ENCODE measurements around the gene LRIG1. TPM values are rescaled to one million over a fixed set of nuclear protein-coding genes. Genes with fewer than 3 reads are reported as not detected.

Gene LRIG1
- total RNA-seq, 2 donors from 2014 or later = 119 to 186 TPM

GRCh38 chr3:66442254-66443117 is 58.3 kb downstream of the LRIG1 start:
- Histone ChIP-seq H3K36me3 (no peaks in the 10 kb centered on the region), H3K27ac (peak overlapping the region; percentile 73 to 77), H3K4me3 (no peak overlapping the region), H3K9me3 (no peaks in the 10 kb centered on the region), H3K4me1 (replicated peaks) (peaks cover 43% of the 10 kb centered on the region), H3K27me3 (replicated peaks; ENCODE audit: insufficient read depth) (no peaks in the 10 kb centered on the region)
- 32% methylated on average over 13 of the region's 13 CpGs for WGBS
- DNase-seq (ENCODE audit: low spot score) = peak; percentile 82
- TF ChIP-seq, protein P1, sequence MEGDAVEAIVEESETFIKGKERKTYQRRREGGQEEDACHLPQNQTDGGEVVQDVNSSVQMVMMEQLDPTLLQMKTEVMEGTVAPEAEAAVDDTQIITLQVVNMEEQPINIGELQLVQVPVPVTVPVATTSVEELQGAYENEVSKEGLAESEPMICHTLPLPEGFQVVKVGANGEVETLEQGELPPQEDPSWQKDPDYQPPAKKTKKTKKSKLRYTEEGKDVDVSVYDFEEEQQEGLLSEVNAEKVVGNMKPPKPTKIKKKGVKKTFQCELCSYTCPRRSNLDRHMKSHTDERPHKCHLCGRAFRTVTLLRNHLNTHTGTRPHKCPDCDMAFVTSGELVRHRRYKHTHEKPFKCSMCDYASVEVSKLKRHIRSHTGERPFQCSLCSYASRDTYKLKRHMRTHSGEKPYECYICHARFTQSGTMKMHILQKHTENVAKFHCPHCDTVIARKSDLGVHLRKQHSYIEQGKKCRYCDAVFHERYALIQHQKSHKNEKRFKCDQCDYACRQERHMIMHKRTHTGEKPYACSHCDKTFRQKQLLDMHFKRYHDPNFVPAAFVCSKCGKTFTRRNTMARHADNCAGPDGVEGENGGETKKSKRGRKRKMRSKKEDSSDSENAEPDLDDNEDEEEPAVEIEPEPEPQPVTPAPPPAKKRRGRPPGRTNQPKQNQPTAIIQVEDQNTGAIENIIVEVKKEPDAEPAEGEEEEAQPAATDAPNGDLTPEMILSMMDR (IDR thresholded peaks at IDR 0.05) = no peak
- TF ChIP-seq POLR2AphosphoS5 (IDR thresholded peaks at IDR 0.05) = peak; percentile 77
- intact Hi-C loops (cut with DNase I) = no loop called here

DNA sequence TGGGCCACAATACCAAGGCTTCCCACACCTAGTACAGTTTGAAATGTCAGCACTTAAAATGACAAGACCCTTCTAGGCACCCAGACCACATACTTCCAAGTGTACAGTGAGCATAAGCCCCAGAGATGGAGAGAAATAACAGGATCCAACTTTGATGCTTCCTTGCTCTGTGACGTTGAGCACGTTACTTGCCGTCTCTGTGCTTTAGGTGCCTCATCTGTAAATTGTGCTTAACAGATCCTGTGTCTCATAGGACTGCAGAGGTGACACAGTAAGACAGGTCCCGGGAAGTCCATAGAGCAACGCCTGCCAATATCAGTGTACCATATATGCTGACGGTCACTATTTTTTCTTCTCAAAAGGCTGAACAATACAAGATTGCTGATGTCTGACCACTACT is 59.1 kb downstream of the LRIG1 start:
- no peak for DNase-seq (ENCODE audit: low spot score)
- 95% methylated on average over 6 of the region's 6 CpGs for WGBS
- peak overlapping the region; percentile 73 to 77 for H3K27ac ChIP-seq
- TF ChIP-seq POLR2A (IDR thresholded peaks at IDR 0.05) (no peak), POLR2AphosphoS5 (IDR thresholded peaks at IDR 0.05) (no peak)
- TF ChIP-seq, protein P1 (IDR thresholded peaks at IDR 0.05) = no peak
- H3K4me3 ChIP-seq = no peak overlapping the region
- H3K9me3 ChIP-seq = no peaks in the 10 kb centered on the region
- H3K27me3 ChIP-seq (replicated peaks; ENCODE audit: insufficient read depth) = no peaks in the 10 kb centered on the region
- intact Hi-C loops (cut with DNase I) = no loop called here
- peaks cover 43% of the 10 kb centered on the region for H3K4me1 ChIP-seq (replicated peaks)
- no peaks in the 10 kb centered on the region for H3K36me3 ChIP-seq

GRCh38 chr3:66441129-66441528 is 59.7 kb downstream of the LRIG1 start:
- Histone ChIP-seq H3K36me3 (no peaks in the 10 kb centered on the region), H3K4me1 (replicated peaks) (peaks cover 43% of the 10 kb centered on the region), H3K27me3 (replicated peaks; ENCODE audit: insufficient read depth) (no peaks in the 10 kb centered on the region), H3K4me3 (no peak overlapping the region), H3K9me3 (no peaks in the 10 kb centered on the region), H3K27ac (peak overlapping the region; percentile 73 to 77)
- 7% methylated on average over 8 of the region's 8 CpGs for WGBS
- peak; percentile 56 for TF ChIP-seq POLR2AphosphoS5 (IDR thresholded peaks at IDR 0.05)
- TF ChIP-seq, protein P1 (IDR thresholded peaks at IDR 0.05) = no peak
- peak; percentile 55 for DNase-seq (ENCODE audit: low spot score)
- intact Hi-C loops (cut with DNase I) = no loop called here

DNA sequence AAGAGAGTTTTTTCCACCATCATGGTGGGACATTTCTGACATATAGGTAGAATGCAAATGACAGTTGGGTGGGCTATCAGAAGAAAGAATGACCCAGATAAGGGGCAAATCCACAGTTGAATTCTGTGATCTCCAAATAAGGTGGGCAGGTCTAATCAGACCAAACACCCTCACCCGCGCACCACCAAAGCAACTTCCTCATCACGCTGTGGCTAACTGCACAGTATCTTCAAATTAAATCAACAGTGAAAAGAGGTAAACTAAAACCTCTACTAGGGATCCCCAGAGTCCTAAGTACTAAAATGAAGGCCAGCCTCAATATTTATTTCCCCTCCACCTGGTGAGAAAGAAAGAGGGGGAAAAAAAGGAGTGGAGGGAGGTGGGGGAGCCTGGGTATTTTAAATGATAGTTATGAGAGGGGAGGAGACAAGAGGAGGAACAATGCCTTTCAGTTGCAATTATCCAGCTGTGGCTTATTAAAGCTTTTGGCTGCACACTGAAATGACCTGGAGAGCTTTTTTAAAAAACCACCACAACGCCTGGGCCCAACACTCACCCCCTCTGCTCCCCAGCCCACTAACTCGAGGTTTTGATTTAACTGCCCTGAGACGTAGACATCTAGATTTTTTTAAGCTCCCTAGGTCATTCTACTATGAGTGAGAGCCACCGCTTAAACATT is 61.0 kb downstream of the LRIG1 start:
- WGBS = 48% methylated on average over 7 of the region's 7 CpGs
- no peak for DNase-seq (ENCODE audit: low spot score)
- H3K27ac ChIP-seq = peak overlapping the region; percentile 4 to 73

More for the DNA sequence above, 61.0 kb downstream of the LRIG1 start:
- intact Hi-C loops (cut with DNase I) = no loop called here
- H3K36me3 ChIP-seq = no peaks in the 10 kb centered on the region
- no peaks in the 10 kb centered on the region for H3K9me3 ChIP-seq
- H3K27me3 ChIP-seq (replicated peaks; ENCODE audit: insufficient read depth) = no peaks in the 10 kb centered on the region
- no peak overlapping the region for H3K4me3 ChIP-seq
- TF ChIP-seq, protein P1 (IDR thresholded peaks at IDR 0.05) = no peak
- no peak for TF ChIP-seq POLR2AphosphoS5 (IDR thresholded peaks at IDR 0.05)
- TF ChIP-seq POLR2A (IDR thresholded peaks at IDR 0.05) = no peak
- peaks cover 43% of the 10 kb centered on the region for H3K4me1 ChIP-seq (replicated peaks)

All from prostate gland (tissue), 2 donors.